A549 (cell line): ENCODE measurements around the gene TFR2.

ENCODE experiments used
- ELK1 ChIP-seq: fragments of 150-350 bp; IDR thresholded peaks from 2 replicates; pipeline ENCODE4 v1.6.1; 2014; ENCODE audit warnings: low read depth, mild to moderate bottlenecking, low read length
- JUN ChIP-seq, 2 experiments: fragments of >200 bp; sonication (Bioruptor Twin); formaldehyde crosslinking; IDR thresholded peaks; 2 replicates in 1 of 2; 3 replicates in 1 of 2; pipeline ENCODE4 v1.6.1; 2016 to 2017
- KDM1A ChIP-seq: fragments of 200-600 bp; sonication (generic); IDR thresholded peaks from 2 replicates; pipeline ENCODE4 v1.6.1; 2016; ENCODE audit warnings: low read depth, mild to moderate bottlenecking
- MYC ChIP-seq: IDR thresholded peaks from 2 replicates; pipeline ENCODE4 v1.6.1; 2012; ENCODE audit warnings: mild to moderate bottlenecking, inconsistent platforms, low read length, improper control_type of control experiment, borderline replicate concordance
- PBX3 ChIP-seq: IDR thresholded peaks from 2 replicates; pipeline ENCODE4 v1.6.1; 2012
- POLR2A ChIP-seq: IDR thresholded peaks from 2 replicates; pipeline ENCODE4 v1.6.1; 2012; ENCODE audit warnings: mild to moderate bottlenecking, low read length
- POLR2AphosphoS2 ChIP-seq: conservative IDR thresholded peaks from 2 replicates; pipeline ENCODE4 v1.6.1; 2012; ENCODE audit warnings: low read length, improper control_type of control experiment, inconsistent platforms
- RFX5 ChIP-seq: fragments of 450-650 bp; IDR thresholded peaks from 2 replicates; pipeline ENCODE4 v1.7.1; 2014; ENCODE audit warnings: antibody characterized with exemption, mild to moderate bottlenecking, moderate library complexity
- ZNF302 ChIP-seq: fragments of 250-450 bp; sonication (Bioruptor Pico); IDR thresholded peaks from 2 replicates; pipeline ENCODE4 v1.9.0; 2021; ENCODE audit warnings: inconsistent platforms, mild to moderate bottlenecking, moderate library complexity
- ZSCAN20 ChIP-seq: fragments of 250-450 bp; sonication (Bioruptor Pico); IDR thresholded peaks from 2 replicates; pipeline ENCODE4 v1.8.0; 2022; ENCODE audit warnings: mild to moderate bottlenecking, moderate library complexity
- TF ChIP-seq, protein P1 (sequence below): fragments of >200 bp; sonication (Bioruptor Twin); formaldehyde crosslinking; IDR thresholded peaks from 3 replicates; pipeline ENCODE4 v1.5.1; 2016
- TF ChIP-seq, protein P2 (sequence below): fragments of 250-450 bp; sonication (Bioruptor Pico); IDR thresholded peaks from 2 replicates; pipeline ENCODE4 v1.5.0; 2021; ENCODE audit warnings: mild to moderate bottlenecking, moderate library complexity, borderline replicate concordance
- TF ChIP-seq, protein P3 (sequence below): fragments of 200-600 bp; sonication (generic); IDR thresholded peaks from 2 replicates; pipeline ENCODE4 v1.6.1; 2016; ENCODE audit warnings: antibody characterized with exemption, mild to moderate bottlenecking, moderate library complexity

GRCh38 chr7:100685631-100686145 lies 44.3 kb upstream of the TFR2 start:
- TF ChIP-seq PBX3, result no peak
- TF ChIP-seq, protein P1, sequence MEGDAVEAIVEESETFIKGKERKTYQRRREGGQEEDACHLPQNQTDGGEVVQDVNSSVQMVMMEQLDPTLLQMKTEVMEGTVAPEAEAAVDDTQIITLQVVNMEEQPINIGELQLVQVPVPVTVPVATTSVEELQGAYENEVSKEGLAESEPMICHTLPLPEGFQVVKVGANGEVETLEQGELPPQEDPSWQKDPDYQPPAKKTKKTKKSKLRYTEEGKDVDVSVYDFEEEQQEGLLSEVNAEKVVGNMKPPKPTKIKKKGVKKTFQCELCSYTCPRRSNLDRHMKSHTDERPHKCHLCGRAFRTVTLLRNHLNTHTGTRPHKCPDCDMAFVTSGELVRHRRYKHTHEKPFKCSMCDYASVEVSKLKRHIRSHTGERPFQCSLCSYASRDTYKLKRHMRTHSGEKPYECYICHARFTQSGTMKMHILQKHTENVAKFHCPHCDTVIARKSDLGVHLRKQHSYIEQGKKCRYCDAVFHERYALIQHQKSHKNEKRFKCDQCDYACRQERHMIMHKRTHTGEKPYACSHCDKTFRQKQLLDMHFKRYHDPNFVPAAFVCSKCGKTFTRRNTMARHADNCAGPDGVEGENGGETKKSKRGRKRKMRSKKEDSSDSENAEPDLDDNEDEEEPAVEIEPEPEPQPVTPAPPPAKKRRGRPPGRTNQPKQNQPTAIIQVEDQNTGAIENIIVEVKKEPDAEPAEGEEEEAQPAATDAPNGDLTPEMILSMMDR, result no peak
- no peak for TF ChIP-seq POLR2A
- TF ChIP-seq ZNF302 (CRISPR knock-in tag), result no peak
- TF ChIP-seq, protein P2, sequence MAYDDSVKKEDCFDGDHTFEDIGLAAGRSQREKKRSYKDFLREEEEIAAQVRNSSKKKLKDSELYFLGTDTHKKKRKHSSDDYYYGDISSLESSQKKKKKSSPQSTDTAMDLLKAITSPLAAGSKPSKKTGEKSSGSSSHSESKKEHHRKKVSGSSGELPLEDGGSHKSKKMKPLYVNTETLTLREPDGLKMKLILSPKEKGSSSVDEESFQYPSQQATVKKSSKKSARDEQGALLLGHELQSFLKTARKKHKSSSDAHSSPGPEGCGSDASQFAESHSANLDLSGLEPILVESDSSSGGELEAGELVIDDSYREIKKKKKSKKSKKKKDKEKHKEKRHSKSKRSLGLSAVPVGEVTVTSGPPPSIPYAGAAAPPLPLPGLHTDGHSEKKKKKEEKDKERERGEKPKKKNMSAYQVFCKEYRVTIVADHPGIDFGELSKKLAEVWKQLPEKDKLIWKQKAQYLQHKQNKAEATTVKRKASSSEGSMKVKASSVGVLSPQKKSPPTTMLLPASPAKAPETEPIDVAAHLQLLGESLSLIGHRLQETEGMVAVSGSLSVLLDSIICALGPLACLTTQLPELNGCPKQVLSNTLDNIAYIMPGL, result no peak
- no peak for TF ChIP-seq KDM1A
- TF ChIP-seq ELK1, result no peak
- TF ChIP-seq, protein P3, sequence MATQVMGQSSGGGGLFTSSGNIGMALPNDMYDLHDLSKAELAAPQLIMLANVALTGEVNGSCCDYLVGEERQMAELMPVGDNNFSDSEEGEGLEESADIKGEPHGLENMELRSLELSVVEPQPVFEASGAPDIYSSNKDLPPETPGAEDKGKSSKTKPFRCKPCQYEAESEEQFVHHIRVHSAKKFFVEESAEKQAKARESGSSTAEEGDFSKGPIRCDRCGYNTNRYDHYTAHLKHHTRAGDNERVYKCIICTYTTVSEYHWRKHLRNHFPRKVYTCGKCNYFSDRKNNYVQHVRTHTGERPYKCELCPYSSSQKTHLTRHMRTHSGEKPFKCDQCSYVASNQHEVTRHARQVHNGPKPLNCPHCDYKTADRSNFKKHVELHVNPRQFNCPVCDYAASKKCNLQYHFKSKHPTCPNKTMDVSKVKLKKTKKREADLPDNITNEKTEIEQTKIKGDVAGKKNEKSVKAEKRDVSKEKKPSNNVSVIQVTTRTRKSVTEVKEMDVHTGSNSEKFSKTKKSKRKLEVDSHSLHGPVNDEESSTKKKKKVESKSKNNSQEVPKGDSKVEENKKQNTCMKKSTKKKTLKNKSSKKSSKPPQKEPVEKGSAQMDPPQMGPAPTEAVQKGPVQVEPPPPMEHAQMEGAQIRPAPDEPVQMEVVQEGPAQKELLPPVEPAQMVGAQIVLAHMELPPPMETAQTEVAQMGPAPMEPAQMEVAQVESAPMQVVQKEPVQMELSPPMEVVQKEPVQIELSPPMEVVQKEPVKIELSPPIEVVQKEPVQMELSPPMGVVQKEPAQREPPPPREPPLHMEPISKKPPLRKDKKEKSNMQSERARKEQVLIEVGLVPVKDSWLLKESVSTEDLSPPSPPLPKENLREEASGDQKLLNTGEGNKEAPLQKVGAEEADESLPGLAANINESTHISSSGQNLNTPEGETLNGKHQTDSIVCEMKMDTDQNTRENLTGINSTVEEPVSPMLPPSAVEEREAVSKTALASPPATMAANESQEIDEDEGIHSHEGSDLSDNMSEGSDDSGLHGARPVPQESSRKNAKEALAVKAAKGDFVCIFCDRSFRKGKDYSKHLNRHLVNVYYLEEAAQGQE, result no peak
- no peak for TF ChIP-seq JUN (IDR thresholded peaks at IDR 0.05)
- no peak for TF ChIP-seq MYC
- TF ChIP-seq POLR2AphosphoS2, result no peak
- no peak for TF ChIP-seq ZSCAN20
- no peak for TF ChIP-seq RFX5
